ENCODE data around the gene NPHP3. TPM values are rescaled to one million over a fixed set of nuclear protein-coding genes. Genes with fewer than 3 reads are reported as not detected.

NPHP3 gene
- total RNA-seq, 1 experiment from 2014 or later: 10.8 TPM

- H3K4me1 Mint-ChIP-seq: peaks cover 23 to 27% of the 10 kb centered on the region in 2 experiments
- no peak overlapping the region for H3K23ac ChIP-seq (ENCODE audit: insufficient read length, low read depth, low read length)
- H4K8ac ChIP-seq (replicated peaks; ENCODE audit: insufficient read length, low read depth, low read length): no peak overlapping the region
- no peak overlapping the region for H2AFZ ChIP-seq (ENCODE audit: low read length)
- no peak overlapping the region for H2BK12ac ChIP-seq (ENCODE audit: insufficient read length, low read depth, low read length)
- no peak overlapping the region for H3K14ac ChIP-seq (ENCODE audit: insufficient read depth, low read length)
- H2BK5ac ChIP-seq (ENCODE audit: insufficient read length, low read length): no peak overlapping the region
- no peak overlapping the region for H4K5ac ChIP-seq (ENCODE audit: insufficient read length, low read depth, low read length)
- H4K91ac ChIP-seq (ENCODE audit: insufficient read length, low read depth, low read length): no peak overlapping the region
- H2AK5ac ChIP-seq (ENCODE audit: insufficient read length, low read length): no peak overlapping the region
- no peaks in the 10 kb centered on the region for H4K20me1 ChIP-seq (ENCODE audit: control insufficient read depth, insufficient read depth, insufficient read length)
- no peaks in the 10 kb centered on the region for H3K79me1 ChIP-seq (ENCODE audit: insufficient read depth, low read depth, low read length, poor library complexity, severe bottlenecking)
- H3K9me3 Mint-ChIP-seq: no peaks in the 10 kb centered on the region; a peak in 1 of 5 replicates
- H3K9ac ChIP-seq (ENCODE audit: extremely low read depth, insufficient read length, low read length): peak overlapping the region; percentile 23
- no peak overlapping the region for H2BK15ac ChIP-seq (ENCODE audit: low read depth, low read length)
- no peak overlapping the region for H2BK20ac ChIP-seq (ENCODE audit: low read depth, low read length, poor library complexity, severe bottlenecking)
- H2BK120ac ChIP-seq (ENCODE audit: low read depth, low read length, poor library complexity, severe bottlenecking): no peak overlapping the region
- H3T11ph ChIP-seq (ENCODE audit: low read length): no peak overlapping the region
- peak overlapping the region; percentile 54 for H3K27ac ChIP-seq (ENCODE audit: insufficient read length, low read depth, low read length)
- H3K23me2 ChIP-seq (ENCODE audit: insufficient read length, low read depth, low read length, poor library complexity, severe bottlenecking): peaks cover 2% of the 10 kb centered on the region
- no peak for DNase-seq
- no peaks in the 10 kb centered on the region for H3K9me3 ChIP-seq (ENCODE audit: control insufficient read depth, low read depth, low read length)
- H3K56ac ChIP-seq (ENCODE audit: insufficient read length, low read depth, low read length): no peak overlapping the region
- H3K4ac ChIP-seq (ENCODE audit: low read depth, low read length): no peak overlapping the region
- no peaks in the 10 kb centered on the region for H3K27me3 ChIP-seq (ENCODE audit: insufficient read depth, low read length)
- H3K4me1 ChIP-seq (ENCODE audit: insufficient read depth, low read length): no peaks in the 10 kb centered on the region; the same call in 1 of the 2 replicates
- H3K36me3 Mint-ChIP-seq (ENCODE audit: insufficient read depth in 1 of 3, low read depth in 3 of 3): peaks cover 2 to 5% (median 5%) of the 10 kb centered on the region in 3 experiments; a peak in 6 of 7 replicates
- H3K4me3 Mint-ChIP-seq: peak overlapping the region; percentile 89 to 94
- no peaks in the 10 kb centered on the region for H3K79me2 ChIP-seq (ENCODE audit: insufficient read depth, low read length)
- H3K27me3 Mint-ChIP-seq (ENCODE audit: low read depth): no peaks in the 10 kb centered on the region
- H3K27ac Mint-ChIP-seq: peak overlapping the region; percentile 48 to 66 (median 57); a peak in 6 of 7 replicates
- TF ChIP-seq, protein P1, sequence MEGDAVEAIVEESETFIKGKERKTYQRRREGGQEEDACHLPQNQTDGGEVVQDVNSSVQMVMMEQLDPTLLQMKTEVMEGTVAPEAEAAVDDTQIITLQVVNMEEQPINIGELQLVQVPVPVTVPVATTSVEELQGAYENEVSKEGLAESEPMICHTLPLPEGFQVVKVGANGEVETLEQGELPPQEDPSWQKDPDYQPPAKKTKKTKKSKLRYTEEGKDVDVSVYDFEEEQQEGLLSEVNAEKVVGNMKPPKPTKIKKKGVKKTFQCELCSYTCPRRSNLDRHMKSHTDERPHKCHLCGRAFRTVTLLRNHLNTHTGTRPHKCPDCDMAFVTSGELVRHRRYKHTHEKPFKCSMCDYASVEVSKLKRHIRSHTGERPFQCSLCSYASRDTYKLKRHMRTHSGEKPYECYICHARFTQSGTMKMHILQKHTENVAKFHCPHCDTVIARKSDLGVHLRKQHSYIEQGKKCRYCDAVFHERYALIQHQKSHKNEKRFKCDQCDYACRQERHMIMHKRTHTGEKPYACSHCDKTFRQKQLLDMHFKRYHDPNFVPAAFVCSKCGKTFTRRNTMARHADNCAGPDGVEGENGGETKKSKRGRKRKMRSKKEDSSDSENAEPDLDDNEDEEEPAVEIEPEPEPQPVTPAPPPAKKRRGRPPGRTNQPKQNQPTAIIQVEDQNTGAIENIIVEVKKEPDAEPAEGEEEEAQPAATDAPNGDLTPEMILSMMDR (conservative IDR thresholded peaks at IDR 0.05): no peak
- no CpG with 5 or more reads among the region's 19 CpGs for WGBS (ENCODE audit: extremely low coverage, insufficient read length, low lambda C conversion rate)
- peak overlapping the region; percentile 41 for H3K18ac ChIP-seq (ENCODE audit: insufficient read length, low read depth, low read length)
- peak overlapping the region; percentile 73 for H3K4me2 ChIP-seq (ENCODE audit: insufficient read depth, insufficient read length, low read length)
Observed at GRCh38 chr3:132723024-132723950, 1.1 kb upstream of the NPHP3 start.

Data from H9 (cell line).